Ishikawa (cell line): ENCODE results near the gene COG5.

Experiments used
- CEBPB ChIP-seq: IDR thresholded peaks from 2 replicates; pipeline ENCODE4 v1.6.1; 2012
- CREB1 ChIP-seq: IDR thresholded peaks from 2 replicates; pipeline ENCODE4 v1.6.1; 2012; ENCODE audit warnings: low read depth
- EGR1 ChIP-seq: IDR thresholded peaks from 2 replicates; pipeline ENCODE4 v1.6.1; 2012
- EP300 ChIP-seq: IDR thresholded peaks from 2 replicates; pipeline ENCODE4 v1.6.1; 2012; ENCODE audit warnings: borderline replicate concordance
- FOXM1 ChIP-seq: IDR thresholded peaks from 2 replicates; pipeline ENCODE4 v1.6.1; 2012; ENCODE audit warnings: low read depth, borderline replicate concordance
- MAX ChIP-seq: IDR thresholded peaks from 2 replicates; pipeline ENCODE4 v1.6.1; 2012
- NFIC ChIP-seq: IDR thresholded peaks from 2 replicates; pipeline ENCODE4 v1.6.1; 2012
- RAD21 ChIP-seq: IDR thresholded peaks from 2 replicates; pipeline ENCODE4 v1.6.1; 2012; ENCODE audit warnings: low read depth
- REST ChIP-seq: IDR thresholded peaks from 2 replicates; pipeline ENCODE4 v1.6.1; 2012; ENCODE audit warnings: low read depth, mild to moderate bottlenecking
- TAF1 ChIP-seq: IDR thresholded peaks from 2 replicates; pipeline ENCODE4 v1.6.1; 2012; ENCODE audit warnings: low read depth, mild to moderate bottlenecking
- TCF12 ChIP-seq: IDR thresholded peaks from 2 replicates; pipeline ENCODE4 v1.6.1; 2012; ENCODE audit warnings: low read depth
- TEAD4 ChIP-seq: IDR thresholded peaks from 2 replicates; pipeline ENCODE4 v1.6.1; 2012
- USF1 ChIP-seq: IDR thresholded peaks from 2 replicates; pipeline ENCODE4 v1.6.1; 2012
- YY1 ChIP-seq: IDR thresholded peaks from 2 replicates; pipeline ENCODE4 v1.6.1; 2012; ENCODE audit warnings: low read depth
- ZBTB7A ChIP-seq: IDR thresholded peaks from 2 replicates; pipeline ENCODE4 v1.6.1; 2012; ENCODE audit warnings: low read depth

COG5 gene

GRCh38 chr7:107543338-107543993 lies 20.3 kb downstream of the COG5 start:
- TF ChIP-seq CEBPB, result no peak
- no peak for TF ChIP-seq TCF12
- no peak for TF ChIP-seq YY1
- TF ChIP-seq MAX, result no peak
- TF ChIP-seq CREB1, result no peak
- TF ChIP-seq EP300, result no peak

GRCh38 chr7:107538001-107538400 lies 25.7 kb downstream of the COG5 start:
- TF ChIP-seq TAF1 (no peak), RAD21 (no peak), CREB1 (no peak), MAX (no peak), YY1 (no peak), EGR1 (no peak)

DNA sequence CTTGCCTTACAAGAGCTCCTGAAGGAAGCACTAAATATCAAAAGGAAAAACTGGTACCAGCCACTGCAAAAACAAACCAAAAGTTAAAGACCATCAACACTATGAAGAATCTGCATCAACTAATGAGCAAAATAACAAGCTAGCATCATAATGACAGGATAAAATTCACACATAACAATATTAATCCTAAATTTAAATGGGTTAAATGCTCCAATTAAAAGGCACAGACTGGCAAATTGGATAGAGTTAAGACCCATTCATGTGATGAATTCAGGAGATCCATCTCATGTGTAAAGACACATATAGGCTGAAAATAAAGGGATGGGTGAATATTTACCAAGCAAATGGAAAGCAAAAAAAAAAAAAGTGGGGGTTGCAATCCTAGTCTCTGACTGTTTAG lies 29.6 kb downstream of the COG5 start:
- TF ChIP-seq CEBPB (no peak), EP300 (no peak), USF1 (no peak), CREB1 (no peak), FOXM1 (no peak), TEAD4 (no peak), MAX (no peak), ZBTB7A (no peak), EGR1 (no peak), REST (no peak), RAD21 (no peak), YY1 (no peak), TCF12 (no peak), TAF1 (no peak), NFIC (no peak)

DNA sequence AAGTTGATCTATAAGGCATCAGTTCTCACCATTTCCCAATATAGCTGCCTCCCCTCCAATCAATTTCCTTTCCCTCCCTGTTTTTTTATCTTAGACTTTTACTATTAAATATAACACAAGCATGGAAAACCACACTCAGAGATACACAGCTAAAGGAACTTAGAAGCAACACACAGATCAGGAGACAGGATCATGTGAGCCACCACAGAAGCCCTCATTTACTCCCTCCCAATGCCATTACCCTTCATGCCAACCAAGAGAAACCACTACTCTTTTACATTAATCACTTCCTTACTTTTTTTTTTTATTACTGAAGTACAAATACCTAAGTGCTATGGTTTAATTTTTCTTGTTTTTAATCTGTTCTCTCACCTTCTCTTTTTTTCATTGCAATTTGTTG lies 33.0 kb downstream of the COG5 start:
- TF ChIP-seq TAF1 (no peak), REST (no peak), YY1 (no peak), CREB1 (no peak), NFIC (no peak), TEAD4 (no peak), CEBPB (no peak), TCF12 (no peak), USF1 (no peak), MAX (no peak), FOXM1 (no peak)

- no peak for TF ChIP-seq ZBTB7A
- TF ChIP-seq CREB1, result no peak
- TF ChIP-seq EP300, result no peak
- TF ChIP-seq NFIC, result no peak
- no peak for TF ChIP-seq TCF12
- no peak for TF ChIP-seq USF1
- TF ChIP-seq REST, result no peak
- TF ChIP-seq EGR1, result no peak
- no peak for TF ChIP-seq FOXM1
- no peak for TF ChIP-seq RAD21
- no peak for TF ChIP-seq MAX
- no peak for TF ChIP-seq TEAD4
- no peak for TF ChIP-seq YY1
- TF ChIP-seq TAF1, result no peak
- no peak for TF ChIP-seq CEBPB
These were observed 35.3 kb downstream of the COG5 start for GRCh38 chr7:107528461-107528860.
